B cell (primary cell): Measurements from ENCODE around the gene ZNF521. TPM values are rescaled to one million over a fixed set of nuclear protein-coding genes. Genes with fewer than 3 reads are reported as not detected.

Source experiments
- ATAC-seq: fragments of 200-7000 bp; cut with Tn5 transposase; one replicate; pipeline ENCODE4 v1.10.0; 2021; ENCODE audit warnings: low read depth, mild to moderate bottlenecking, moderate number of reproducible peaks, moderate library complexity
- CTCF ChIA-PET: fragments of 350-600 bp; sonication (Branson Sonifier 250); formaldehyde crosslinking; loops from one replicate; lab custom pipeline; 2021; ENCODE audit warnings: antibody characterized with exemption, inconsistent platforms; lab: Charles Lee
- POLR2A ChIA-PET: fragments of 350-600 bp; sonication (Branson Sonifier 250); formaldehyde crosslinking; loops from one replicate; lab custom pipeline; 2021; ENCODE audit warnings: antibody characterized with exemption; lab: Charles Lee
- DNase-seq: peaks from one replicate; pipeline ENCODE4 v3.0.0; 2013
- H2AFZ ChIP-seq: 2 replicates; pipeline ENCODE4 v1.6.1; 2012; ENCODE audit warnings: mild to moderate bottlenecking, low read depth, low read length; ENCODE audit not compliant: insufficient read depth, poor library complexity, severe bottlenecking
- H3K27ac ChIP-seq, 2 donors: 1 replicate in 1 of 2; 2 replicates in 1 of 2; pipeline ENCODE4 v1.5.1; 2012 to 2013; ENCODE audit warnings: low read length in 2 of 2, mild to moderate bottlenecking in 2 of 2, moderate library complexity in 1 of 2
- H3K27me3 ChIP-seq, 4 experiments: fragments of 200-600 bp in 1 of 4; sonication (generic) in 1 of 4; replicated peaks in 1 of 4; 1 replicate in 2 of 4; 2 replicates in 2 of 4; pipeline versions ENCODE4 v1.6.1 to v1.7.0; 2013 to 2016; ENCODE audit warnings: low read length in 3 of 4, mild to moderate bottlenecking in 2 of 4, mixed read lengths in 1 of 4, moderate library complexity in 1 of 4; ENCODE audit not compliant: insufficient read depth in 4 of 4, control insufficient read depth in 3 of 4; ENCODE audit errors: control extremely low read depth in 1 of 4
- H3K36me3 ChIP-seq, 2 experiments: replicated peaks in 1 of 2; 1 replicate in 1 of 2; 2 replicates in 1 of 2; pipeline versions ENCODE4 v1.6.1 to v1.7.1; 2013; ENCODE audit warnings: low read length in 1 of 2; ENCODE audit not compliant: insufficient read depth in 2 of 2, control insufficient read depth in 1 of 2; ENCODE audit errors: control extremely low read depth in 1 of 2, extremely low read depth in 1 of 2
- H3K4me1 ChIP-seq, 2 donors: fragments of 200-600 bp in 1 of 2; sonication (generic) in 1 of 2; 1 replicate in 1 of 2; 2 replicates in 1 of 2; pipeline versions ENCODE4 v1.5.1 to v1.6.1; 2013 to 2017; ENCODE audit warnings: low read length in 2 of 2; ENCODE audit not compliant: control insufficient read depth in 2 of 2, insufficient read depth in 2 of 2
- H3K4me2 ChIP-seq: replicated peaks from 2 replicates; pipeline ENCODE3; 2012; ENCODE audit warnings: mild to moderate bottlenecking, low read depth, low read length; ENCODE audit not compliant: poor library complexity, severe bottlenecking
- H3K4me3 ChIP-seq, 5 experiments: fragments of 200-600 bp in 1 of 5; sonication (generic) in 1 of 5; 1 replicate in 3 of 5; 2 replicates in 2 of 5; pipeline versions ENCODE4 v1.5.1 to v1.7.0; 2011 to 2016; ENCODE audit warnings: low read length in 4 of 5, mild to moderate bottlenecking in 4 of 5, low read depth in 2 of 5, control low read depth in 1 of 5, moderate library complexity in 1 of 5; ENCODE audit not compliant: insufficient read depth in 1 of 5; ENCODE audit errors: control extremely low read depth in 1 of 5, extremely low read depth in 1 of 5
- H3K79me2 ChIP-seq: fragments of 200-600 bp; sonication (generic); one replicate; pipeline ENCODE4 v1.6.0; 2016; ENCODE audit warnings: low read length; ENCODE audit not compliant: control insufficient read depth, insufficient read depth
- H3K9ac ChIP-seq: fragments of 200-600 bp; sonication (generic); 2 replicates; pipeline ENCODE4 v1.6.1; 2017; ENCODE audit warnings: mild to moderate bottlenecking, low read length, moderate library complexity
- H3K9me3 ChIP-seq, 3 donors: one replicate each; pipeline versions ENCODE4 v1.6.1 to v1.7.1; 2013; ENCODE audit warnings: low read length in 2 of 3; ENCODE audit not compliant: control insufficient read depth in 2 of 3, insufficient read depth in 1 of 3; ENCODE audit errors: control extremely low read depth in 1 of 3
- H4K20me1 ChIP-seq: 2 replicates; pipeline ENCODE4 v1.6.0; 2012; ENCODE audit warnings: mild to moderate bottlenecking, low read length; ENCODE audit not compliant: insufficient read depth, control insufficient read depth, poor library complexity, severe bottlenecking
- H3K27ac Mint-ChIP-seq: one replicate; pipeline ENCODE4 v1.8.0; 2021; ENCODE audit warnings: mixed read lengths
- H3K27me3 Mint-ChIP-seq: one replicate; pipeline ENCODE4 v1.8.0; 2021; ENCODE audit warnings: mixed read lengths
- H3K4me1 Mint-ChIP-seq: one replicate; pipeline ENCODE4 v1.8.0; 2021; ENCODE audit warnings: mixed read lengths
- H3K4me3 Mint-ChIP-seq: one replicate; pipeline ENCODE4 v1.8.0; 2021; ENCODE audit warnings: mixed read lengths
- H3K9me3 Mint-ChIP-seq: one replicate; pipeline ENCODE4 v1.8.0; 2022; ENCODE audit warnings: mixed read lengths; ENCODE audit not compliant: insufficient read depth
- EZH2 ChIP-seq: IDR thresholded peaks from 2 replicates; pipeline ENCODE4 v1.6.1; 2012; ENCODE audit warnings: borderline replicate concordance, low read depth, mild to moderate bottlenecking, moderate library complexity, low read length; ENCODE audit not compliant: insufficient read depth, poor library complexity, severe bottlenecking
- WGBS: methylation state at CpG from one replicate; pipeline ENCODE4 v1.1.5; 2013; ENCODE audit warnings: missing lambda C conversion rate; ENCODE audit not compliant: insufficient coverage; 5-methylcytosine and 5-hydroxymethylcytosine counted together
- intact Hi-C: fragments of 100-400 bp; cut with micrococcal nuclease; formaldehyde crosslinking; loops from one replicate; pipeline ENCODE4 v1.10.0; 2022
- polyA plus RNA-seq: library from polyadenylated mRNA; depleted of rRNA; stranded (reverse); fragments of >200 nt; gene quantifications from 2 replicates; pipeline ENCODE4 v1.2.3, GENCODE V29; 2012
- total RNA-seq, 2 donors: library from RNA; stranded (reverse); fragments of 120-200 nt in 1 of 2; gene quantifications; 1 replicate in 1 of 2; 2 replicates in 1 of 2; pipeline versions ENCODE4 v1.2.3 to v1.2.4, GENCODE V29; 2013 to 2022
- TF ChIP-seq, protein P1 (sequence below): fragments of 200-600 bp; IDR thresholded peaks from one replicate; pipeline ENCODE4 v1.8.0; 2022; ENCODE audit warnings: antibody characterized with exemption, mild to moderate bottlenecking

Gene ZNF521
- total and polyA plus RNA-seq, 2 donors (not counting 1 experiment from before 2014, with no cell fraction given): 0.04 to 9.0 TPM

DNA sequence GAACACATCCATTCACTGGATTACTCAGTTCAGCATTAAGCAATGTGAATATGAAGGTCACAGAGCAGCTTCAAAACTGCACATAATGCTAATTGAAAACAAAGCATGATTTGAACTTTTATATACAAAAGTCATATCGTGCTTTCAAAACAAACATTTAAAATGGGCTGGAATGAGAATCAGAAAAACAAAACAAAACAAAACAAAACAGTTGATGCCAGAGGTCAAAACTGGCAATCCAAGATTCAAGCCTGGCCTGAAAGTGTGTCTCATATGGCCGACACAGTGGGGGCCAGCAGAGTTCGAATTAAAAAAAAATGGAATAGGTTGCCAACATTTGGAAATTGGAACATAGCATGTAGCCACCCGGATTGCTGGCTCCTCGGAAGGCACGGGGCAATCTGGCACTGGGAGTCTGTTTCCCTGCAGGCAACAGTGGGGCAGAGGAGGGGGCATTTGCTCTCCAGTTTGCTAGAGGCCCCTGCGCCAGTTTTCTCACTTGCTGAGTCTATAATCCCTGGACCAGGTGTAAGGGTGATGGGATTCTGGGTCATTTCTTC is 294.4 kb downstream of the ZNF521 start:
- ChIA-PET POLR2A (no interaction called here), CTCF (no interaction called here)
- no peak overlapping the region for H3K9ac ChIP-seq
- H3K27me3 Mint-ChIP-seq: peaks cover 3% of the 10 kb centered on the region
- no peak overlapping the region for H3K4me3 Mint-ChIP-seq
- no peak overlapping the region for H3K4me2 ChIP-seq
- no peaks in the 10 kb centered on the region for H3K27me3 ChIP-seq
- no peaks in the 10 kb centered on the region for H3K36me3 ChIP-seq
- no peak overlapping the region for H2AFZ ChIP-seq
- no peak overlapping the region for H3K4me3 ChIP-seq
- TF ChIP-seq, protein P1, sequence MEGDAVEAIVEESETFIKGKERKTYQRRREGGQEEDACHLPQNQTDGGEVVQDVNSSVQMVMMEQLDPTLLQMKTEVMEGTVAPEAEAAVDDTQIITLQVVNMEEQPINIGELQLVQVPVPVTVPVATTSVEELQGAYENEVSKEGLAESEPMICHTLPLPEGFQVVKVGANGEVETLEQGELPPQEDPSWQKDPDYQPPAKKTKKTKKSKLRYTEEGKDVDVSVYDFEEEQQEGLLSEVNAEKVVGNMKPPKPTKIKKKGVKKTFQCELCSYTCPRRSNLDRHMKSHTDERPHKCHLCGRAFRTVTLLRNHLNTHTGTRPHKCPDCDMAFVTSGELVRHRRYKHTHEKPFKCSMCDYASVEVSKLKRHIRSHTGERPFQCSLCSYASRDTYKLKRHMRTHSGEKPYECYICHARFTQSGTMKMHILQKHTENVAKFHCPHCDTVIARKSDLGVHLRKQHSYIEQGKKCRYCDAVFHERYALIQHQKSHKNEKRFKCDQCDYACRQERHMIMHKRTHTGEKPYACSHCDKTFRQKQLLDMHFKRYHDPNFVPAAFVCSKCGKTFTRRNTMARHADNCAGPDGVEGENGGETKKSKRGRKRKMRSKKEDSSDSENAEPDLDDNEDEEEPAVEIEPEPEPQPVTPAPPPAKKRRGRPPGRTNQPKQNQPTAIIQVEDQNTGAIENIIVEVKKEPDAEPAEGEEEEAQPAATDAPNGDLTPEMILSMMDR: no peak
- no peak for TF ChIP-seq EZH2
- H3K79me2 ChIP-seq: no peaks in the 10 kb centered on the region
- no peaks in the 10 kb centered on the region for H3K9me3 Mint-ChIP-seq
- H3K4me1 ChIP-seq: no peaks in the 10 kb centered on the region
- intact Hi-C loops: no loop called here
- 87% methylated on average over 5 of the region's 7 CpGs for WGBS
- H4K20me1 ChIP-seq: no peaks in the 10 kb centered on the region
- DNase-seq (no peak), ATAC-seq (no peak)
- no peak overlapping the region for H3K27ac Mint-ChIP-seq
- no peak overlapping the region for H3K27ac ChIP-seq
- no peaks in the 10 kb centered on the region for H3K4me1 Mint-ChIP-seq
- no peaks in the 10 kb centered on the region for H3K9me3 ChIP-seq

GRCh38 chr18:25056429-25056828 is 295.5 kb downstream of the ZNF521 start:
- Histone ChIP-seq H3K4me3 (no peak overlapping the region), H2AFZ (no peak overlapping the region), H3K79me2 (no peaks in the 10 kb centered on the region), H3K4me2 (no peak overlapping the region), H3K9ac (no peak overlapping the region), H3K36me3 (no peaks in the 10 kb centered on the region), H3K27me3 (no peaks in the 10 kb centered on the region), H4K20me1 (no peaks in the 10 kb centered on the region), H3K9me3 (no peaks in the 10 kb centered on the region), H3K27ac (no peak overlapping the region), H3K4me1 (no peaks in the 10 kb centered on the region)
- no peak overlapping the region for H3K27ac Mint-ChIP-seq
- ATAC-seq (no peak), DNase-seq (no peak)
- intact Hi-C loops: no loop called here
- H3K4me3 Mint-ChIP-seq: no peak overlapping the region
- TF ChIP-seq, protein P1: no peak
- no peak for TF ChIP-seq EZH2
- CTCF ChIA-PET: no interaction called here
- H3K27me3 Mint-ChIP-seq: peaks cover 3% of the 10 kb centered on the region
- no peaks in the 10 kb centered on the region for H3K9me3 Mint-ChIP-seq
- 73% methylated on average over 6 of the region's 8 CpGs for WGBS
- POLR2A ChIA-PET: no interaction called here
- H3K4me1 Mint-ChIP-seq: no peaks in the 10 kb centered on the region
